RWPE1 (cell line): ENCODE data around the gene DMD.

Experiments used
- CTCF ChIA-PET: fragments of 350-600 bp; sonication (Branson Sonifier 250); formaldehyde crosslinking; extraction: SDS; loops from one replicate; lab custom pipeline; 2021; lab: Yijun Ruan, JAX
- POLR2A ChIA-PET: fragments of 400-600 bp; formaldehyde crosslinking; extraction: SDS; loops from one replicate; lab custom pipeline; 2020; ENCODE audit warnings: antibody characterized with exemption; ENCODE audit not compliant: low non-redundant PET; lab: Yijun Ruan, JAX
- DNase-seq: peaks from one replicate; pipeline ENCODE4 v3.0.0; 2012; ENCODE audit warnings: low spot score
- H3K27ac ChIP-seq: fragments of 450-650 bp; 2 replicates; pipeline ENCODE4 v1.5.1; 2017
- CTCF ChIP-seq: fragments of 450-650 bp; conservative IDR thresholded peaks from 2 replicates; pipeline ENCODE4 v1.5.1; 2017; ENCODE audit warnings: low read depth, mild to moderate bottlenecking

Gene DMD

GRCh38 chrX:31166832-31167231 is 2044.5 kb downstream of the DMD start:
- POLR2A ChIA-PET, result no interaction called here
- TF ChIP-seq CTCF, result no peak
- DNase-seq, result no peak
- no peak overlapping the region for H3K27ac ChIP-seq
- CTCF ChIA-PET, result no interaction called here

GRCh38 chrX:31166416-31166815 is 2044.9 kb downstream of the DMD start:
- POLR2A ChIA-PET, result no interaction called here
- CTCF ChIA-PET, result no interaction called here
- DNase-seq, result no peak
- no peak for TF ChIP-seq CTCF
- no peak overlapping the region for H3K27ac ChIP-seq

- DNase-seq, result no peak
- ChIA-PET CTCF (no interaction called here), POLR2A (no interaction called here)
- no peak for TF ChIP-seq CTCF
- no peak overlapping the region for H3K27ac ChIP-seq
Measured at GRCh38 chrX:31165241-31166035, 2045.9 kb downstream of the DMD start.

- H3K27ac ChIP-seq, result no peak overlapping the region
- CTCF ChIA-PET, result no interaction called here
- no peak for TF ChIP-seq CTCF
Measured at GRCh38 chrX:31154946-31155345, 2056.4 kb downstream of the DMD start.

GRCh38 chrX:31153475-31154047 is 2057.8 kb downstream of the DMD start:
- DNase-seq, result no peak
- H3K27ac ChIP-seq, result no peak overlapping the region
- TF ChIP-seq CTCF, result no peak
- POLR2A ChIA-PET, result no interaction called here
- CTCF ChIA-PET, result no interaction called here

More at GRCh38 chrX:31154946-31155345, 2056.4 kb downstream of the DMD start:
- DNase-seq, result no peak
- POLR2A ChIA-PET, result no interaction called here

- no peak overlapping the region for H3K27ac ChIP-seq
- TF ChIP-seq CTCF, result no peak
- no peak for DNase-seq
- ChIA-PET POLR2A (no interaction called here), CTCF (no interaction called here)
Measured at GRCh38 chrX:31147175-31147574, 2064.2 kb downstream of the DMD start.
